GM23338 (cell line): Measurements from ENCODE around the gene LOXL1. TPM values are rescaled to one million over a fixed set of nuclear protein-coding genes. Genes with fewer than 3 reads are reported as not detected.

Source experiments
- ATAC-seq: fragments of 200-7000 bp; cut with Tn5 transposase; 3 replicates; pipeline ENCODE4 v1.9.1; 2020
- DNase-seq: peaks from one replicate; pipeline ENCODE4 v3.0.0-alpha.2; 2015; ENCODE audit warnings: low spot score
- H2AFZ ChIP-seq: fragments of 200-600 bp; sonication (generic); 2 replicates; pipeline ENCODE4 v1.8.0; 2016; ENCODE audit warnings: antibody characterized with exemption, mild to moderate bottlenecking, moderate library complexity
- H3F3A ChIP-seq: fragments of 200-600 bp; sonication (generic); replicated peaks from 2 replicates; pipeline ENCODE4 v1.8.0; 2017; ENCODE audit warnings: antibody characterized with exemption, mixed run types, low read depth
- H3K27ac ChIP-seq: fragments of 200-600 bp; sonication (generic); 2 replicates; pipeline ENCODE4 v1.6.1; 2016; ENCODE audit warnings: low read depth
- H3K27me3 ChIP-seq: fragments of 200-600 bp; sonication (generic); 2 replicates; pipeline ENCODE4 v1.8.0; 2016; ENCODE audit warnings: mild to moderate bottlenecking, mixed run types, moderate library complexity; ENCODE audit not compliant: insufficient read depth
- H3K36me3 ChIP-seq: fragments of 200-600 bp; sonication (generic); 2 replicates; pipeline ENCODE4 v1.8.0; 2016; ENCODE audit warnings: mild to moderate bottlenecking; ENCODE audit not compliant: insufficient read depth
- H3K4me1 ChIP-seq: fragments of 200-600 bp; sonication (generic); 2 replicates; pipeline ENCODE4 v1.8.0; 2016; ENCODE audit warnings: mild to moderate bottlenecking, moderate library complexity; ENCODE audit not compliant: insufficient read depth
- H3K4me2 ChIP-seq: fragments of 200-600 bp; sonication (generic); 2 replicates; pipeline ENCODE4 v1.7.1; 2017; ENCODE audit warnings: mixed run types
- H3K4me3 ChIP-seq: fragments of 200-600 bp; sonication (generic); 2 replicates; pipeline ENCODE4 v1.6.1; 2016; ENCODE audit warnings: mixed run types
- H3K79me2 ChIP-seq: fragments of 200-600 bp; sonication (generic); replicated peaks from 2 replicates; pipeline ENCODE4 v1.8.0; 2017; ENCODE audit warnings: mild to moderate bottlenecking; ENCODE audit not compliant: insufficient read depth
- H3K9me2 ChIP-seq: fragments of 200-600 bp; sonication (generic); 2 replicates; pipeline ENCODE4 v1.8.0; 2017; ENCODE audit not compliant: insufficient read depth
- H4K20me1 ChIP-seq: fragments of 200-600 bp; sonication (generic); replicated peaks from 2 replicates; pipeline ENCODE4 v1.8.0; 2017; ENCODE audit warnings: mild to moderate bottlenecking; ENCODE audit not compliant: insufficient read depth
- H3K27ac Mint-ChIP-seq: 2 replicates; pipeline ENCODE4 v1.8.0; 2020; ENCODE audit warnings: inconsistent platforms, mild to moderate bottlenecking, moderate library complexity, mixed read lengths
- H3K27me3 Mint-ChIP-seq: 3 replicates; pipeline ENCODE4 v1.8.0; 2022; ENCODE audit warnings: low read depth, mild to moderate bottlenecking, moderate library complexity, mixed read lengths, inconsistent platforms; ENCODE audit not compliant: insufficient read depth, poor library complexity
- H3K36me3 Mint-ChIP-seq: 3 replicates; pipeline ENCODE4 v1.8.0; 2021; ENCODE audit warnings: low read depth, mild to moderate bottlenecking, inconsistent platforms, moderate library complexity, mixed read lengths
- H3K4me1 Mint-ChIP-seq: 3 replicates; pipeline ENCODE4 v1.8.0; 2020; ENCODE audit warnings: mild to moderate bottlenecking, inconsistent platforms, mixed read lengths
- H3K4me3 Mint-ChIP-seq: 3 replicates; pipeline ENCODE4 v1.8.0; 2021; ENCODE audit warnings: moderate library complexity, mild to moderate bottlenecking, inconsistent platforms, mixed read lengths
- H3K9me3 Mint-ChIP-seq: 3 replicates; pipeline ENCODE4 v1.8.0; 2020; ENCODE audit warnings: moderate library complexity, mild to moderate bottlenecking, inconsistent platforms, mixed read lengths
- CREB1 ChIP-seq: fragments of 250-450 bp; sonication (Bioruptor Pico); IDR thresholded peaks from 2 replicates; pipeline ENCODE4 v1.5.0; 2020; ENCODE audit warnings: low read depth, mild to moderate bottlenecking, moderate library complexity
- EZH2phosphoT487 ChIP-seq: fragments of 200-600 bp; sonication (generic); IDR thresholded peaks from one replicate; pipeline ENCODE4 v1.8.1; 2018; ENCODE audit warnings: antibody characterized with exemption; ENCODE audit not compliant: unreplicated experiment
- JUNB ChIP-seq: IDR thresholded peaks from one replicate; pipeline ENCODE4 v1.6.1; 2016; ENCODE audit warnings: antibody characterized with exemption; ENCODE audit not compliant: unreplicated experiment
- NANOG ChIP-seq: IDR thresholded peaks from 2 replicates; pipeline ENCODE4 v1.6.1; 2016; ENCODE audit warnings: antibody characterized with exemption, borderline replicate concordance
- ZNF331 ChIP-seq: fragments of 250-450 bp; sonication (Bioruptor Pico); IDR thresholded peaks from 2 replicates; pipeline ENCODE4 v1.5.0; 2020; ENCODE audit warnings: low read depth, mild to moderate bottlenecking, moderate library complexity
- polyA plus RNA-seq: library from polyadenylated mRNA; unstranded; fragments of >200 nt; fragmentation: Nextera tagmentation; extraction: Ambion mirVana; gene quantifications from 2 replicates; pipeline ENCODE4 v1.2.1, GENCODE V29; 2016
- total RNA-seq: library from RNA; depleted of rRNA; stranded (reverse); fragments of >200 nt; shearing (Covaris generic); gene quantifications from 2 replicates; pipeline ENCODE4 v1.2.3, GENCODE V29; 2014
- TF ChIP-seq, protein P1 (sequence below): fragments of 250-450 bp; sonication (Bioruptor Pico); IDR thresholded peaks from 2 replicates; pipeline ENCODE4 v1.5.0; 2020; ENCODE audit warnings: mild to moderate bottlenecking, moderate library complexity
- TF ChIP-seq, protein P2 (sequence below): IDR thresholded peaks from 2 replicates; pipeline ENCODE4 v1.6.1; 2016; ENCODE audit warnings: antibody characterized with exemption
- TF ChIP-seq, protein P3 (sequence below), 2 experiments: fragments of 200-600 bp in 1 of 2; sonication (generic) in 1 of 2; conservative IDR thresholded peaks; 2 replicates each; pipeline versions ENCODE4 v1.5.1 to v1.6.1; 2016 to 2017; ENCODE audit warnings: antibody characterized with exemption in 2 of 2, low read depth in 2 of 2, mild to moderate bottlenecking in 2 of 2, moderate library complexity in 1 of 2
- TF ChIP-seq, protein P4 (sequence below): IDR thresholded peaks from one replicate; pipeline ENCODE4 v1.6.1; 2018; ENCODE audit warnings: antibody characterized with exemption; ENCODE audit not compliant: unreplicated experiment

Gene LOXL1
- total and polyA plus RNA-seq, 2 experiments from 2014 or later, result 6.9 to 10.8 TPM

DNA sequence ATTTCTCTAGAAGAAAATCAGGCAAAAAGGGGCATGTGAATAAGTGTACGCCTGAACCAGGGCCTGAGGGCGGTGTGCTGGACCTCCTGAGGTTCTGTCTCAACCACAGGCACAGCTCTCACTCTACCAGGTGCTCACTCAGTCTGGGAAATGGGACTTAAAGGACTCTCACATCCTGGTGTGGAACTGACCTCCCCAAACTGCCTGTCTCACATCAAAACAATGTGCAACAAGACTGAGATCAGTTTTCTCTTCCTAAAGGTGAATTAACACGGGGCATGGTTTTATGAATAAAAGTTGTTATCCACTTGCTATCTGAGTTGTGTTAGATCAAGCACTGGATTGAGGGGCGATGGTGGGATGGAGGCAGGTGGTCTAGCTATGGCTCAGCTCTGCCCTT, 61.0 kb downstream of the LOXL1 start (continued):
- TF ChIP-seq, protein P1, sequence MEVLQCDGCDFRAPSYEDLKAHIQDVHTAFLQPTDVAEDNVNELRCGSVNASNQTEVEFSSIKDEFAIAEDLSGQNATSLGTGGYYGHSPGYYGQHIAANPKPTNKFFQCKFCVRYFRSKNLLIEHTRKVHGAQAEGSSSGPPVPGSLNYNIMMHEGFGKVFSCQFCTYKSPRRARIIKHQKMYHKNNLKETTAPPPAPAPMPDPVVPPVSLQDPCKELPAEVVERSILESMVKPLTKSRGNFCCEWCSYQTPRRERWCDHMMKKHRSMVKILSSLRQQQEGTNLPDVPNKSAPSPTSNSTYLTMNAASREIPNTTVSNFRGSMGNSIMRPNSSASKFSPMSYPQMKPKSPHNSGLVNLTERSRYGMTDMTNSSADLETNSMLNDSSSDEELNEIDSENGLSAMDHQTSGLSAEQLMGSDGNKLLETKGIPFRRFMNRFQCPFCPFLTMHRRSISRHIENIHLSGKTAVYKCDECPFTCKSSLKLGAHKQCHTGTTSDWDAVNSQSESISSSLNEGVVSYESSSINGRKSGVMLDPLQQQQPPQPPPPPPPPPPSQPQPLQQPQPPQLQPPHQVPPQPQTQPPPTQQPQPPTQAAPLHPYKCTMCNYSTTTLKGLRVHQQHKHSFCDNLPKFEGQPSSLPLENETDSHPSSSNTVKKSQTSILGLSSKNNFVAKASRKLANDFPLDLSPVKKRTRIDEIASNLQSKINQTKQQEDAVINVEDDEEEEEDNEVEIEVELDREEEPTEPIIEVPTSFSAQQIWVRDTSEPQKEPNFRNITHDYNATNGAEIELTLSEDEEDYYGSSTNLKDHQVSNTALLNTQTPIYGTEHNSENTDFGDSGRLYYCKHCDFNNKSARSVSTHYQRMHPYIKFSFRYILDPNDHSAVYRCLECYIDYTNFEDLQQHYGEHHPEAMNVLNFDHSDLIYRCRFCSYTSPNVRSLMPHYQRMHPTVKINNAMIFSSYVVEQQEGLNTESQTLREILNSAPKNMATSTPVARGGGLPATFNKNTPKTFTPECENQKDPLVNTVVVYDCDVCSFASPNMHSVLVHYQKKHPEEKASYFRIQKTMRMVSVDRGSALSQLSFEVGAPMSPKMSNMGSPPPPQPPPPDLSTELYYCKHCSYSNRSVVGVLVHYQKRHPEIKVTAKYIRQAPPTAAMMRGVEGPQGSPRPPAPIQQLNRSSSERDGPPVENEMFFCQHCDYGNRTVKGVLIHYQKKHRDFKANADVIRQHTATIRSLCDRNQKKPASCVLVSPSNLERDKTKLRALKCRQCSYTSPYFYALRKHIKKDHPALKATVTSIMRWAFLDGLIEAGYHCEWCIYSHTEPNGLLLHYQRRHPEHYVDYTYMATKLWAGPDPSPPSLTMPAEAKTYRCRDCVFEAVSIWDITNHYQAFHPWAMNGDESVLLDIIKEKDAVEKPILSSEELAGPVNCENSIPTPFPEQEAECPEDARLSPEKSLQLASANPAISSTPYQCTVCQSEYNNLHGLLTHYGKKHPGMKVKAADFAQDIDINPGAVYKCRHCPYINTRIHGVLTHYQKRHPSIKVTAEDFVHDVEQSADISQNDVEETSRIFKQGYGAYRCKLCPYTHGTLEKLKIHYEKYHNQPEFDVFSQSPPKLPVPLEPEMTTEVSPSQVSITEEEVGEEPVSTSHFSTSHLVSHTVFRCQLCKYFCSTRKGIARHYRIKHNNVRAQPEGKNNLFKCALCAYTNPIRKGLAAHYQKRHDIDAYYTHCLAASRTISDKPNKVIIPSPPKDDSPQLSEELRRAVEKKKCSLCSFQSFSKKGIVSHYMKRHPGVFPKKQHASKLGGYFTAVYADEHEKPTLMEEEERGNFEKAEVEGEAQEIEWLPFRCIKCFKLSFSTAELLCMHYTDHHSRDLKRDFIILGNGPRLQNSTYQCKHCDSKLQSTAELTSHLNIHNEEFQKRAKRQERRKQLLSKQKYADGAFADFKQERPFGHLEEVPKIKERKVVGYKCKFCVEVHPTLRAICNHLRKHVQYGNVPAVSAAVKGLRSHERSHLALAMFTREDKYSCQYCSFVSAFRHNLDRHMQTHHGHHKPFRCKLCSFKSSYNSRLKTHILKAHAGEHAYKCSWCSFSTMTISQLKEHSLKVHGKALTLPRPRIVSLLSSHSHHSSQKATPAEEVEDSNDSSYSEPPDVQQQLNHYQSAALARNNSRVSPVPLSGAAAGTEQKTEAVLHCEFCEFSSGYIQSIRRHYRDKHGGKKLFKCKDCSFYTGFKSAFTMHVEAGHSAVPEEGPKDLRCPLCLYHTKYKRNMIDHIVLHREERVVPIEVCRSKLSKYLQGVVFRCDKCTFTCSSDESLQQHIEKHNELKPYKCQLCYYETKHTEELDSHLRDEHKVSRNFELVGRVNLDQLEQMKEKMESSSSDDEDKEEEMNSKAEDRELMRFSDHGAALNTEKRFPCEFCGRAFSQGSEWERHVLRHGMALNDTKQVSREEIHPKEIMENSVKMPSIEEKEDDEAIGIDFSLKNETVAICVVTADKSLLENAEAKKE, result no peak
- TF ChIP-seq ZNF331 (CRISPR knock-in tag) (no peak), EZH2phosphoT487 (no peak), NANOG (no peak), CREB1 (CRISPR knock-in tag) (no peak)
- TF ChIP-seq, protein P2, sequence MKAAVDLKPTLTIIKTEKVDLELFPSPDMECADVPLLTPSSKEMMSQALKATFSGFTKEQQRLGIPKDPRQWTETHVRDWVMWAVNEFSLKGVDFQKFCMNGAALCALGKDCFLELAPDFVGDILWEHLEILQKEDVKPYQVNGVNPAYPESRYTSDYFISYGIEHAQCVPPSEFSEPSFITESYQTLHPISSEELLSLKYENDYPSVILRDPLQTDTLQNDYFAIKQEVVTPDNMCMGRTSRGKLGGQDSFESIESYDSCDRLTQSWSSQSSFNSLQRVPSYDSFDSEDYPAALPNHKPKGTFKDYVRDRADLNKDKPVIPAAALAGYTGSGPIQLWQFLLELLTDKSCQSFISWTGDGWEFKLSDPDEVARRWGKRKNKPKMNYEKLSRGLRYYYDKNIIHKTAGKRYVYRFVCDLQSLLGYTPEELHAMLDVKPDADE, result no peak

DNA sequence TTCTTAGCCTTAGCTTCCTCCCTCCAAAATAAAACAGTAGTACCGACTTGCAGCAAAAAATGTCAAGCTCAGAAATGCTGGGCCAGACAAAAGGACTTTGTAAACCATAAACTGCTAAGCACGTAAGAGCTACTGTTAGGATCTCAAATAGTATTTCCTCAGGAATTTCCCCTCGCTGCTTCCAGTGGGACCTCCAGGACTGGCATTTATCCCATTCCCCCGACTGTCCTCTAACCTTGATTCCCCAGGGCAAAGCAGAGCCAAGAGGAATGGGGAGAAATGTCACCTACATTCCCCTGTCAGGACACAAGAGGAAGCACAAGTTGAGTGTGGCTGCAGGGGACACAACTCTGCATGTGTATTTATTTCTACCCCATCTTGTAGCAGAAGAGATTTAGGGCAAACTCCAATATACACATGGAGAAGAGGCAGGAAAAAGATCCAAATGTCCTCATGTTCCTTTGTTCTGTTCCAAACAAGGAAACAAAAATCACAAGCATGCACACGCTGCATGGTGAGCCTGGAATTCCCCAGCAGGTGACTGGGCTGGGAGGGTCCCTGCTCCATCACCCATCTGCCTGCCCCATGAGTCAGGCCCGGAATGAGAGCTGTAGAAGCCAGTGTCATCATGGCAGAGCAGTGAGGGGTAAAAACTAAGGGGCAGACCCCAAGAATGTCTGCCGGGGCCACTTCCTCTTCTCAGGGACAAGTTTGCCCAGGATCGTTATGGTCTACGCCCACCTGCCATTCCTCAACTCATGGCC, 61.6 kb downstream of the LOXL1 start:
- Histone ChIP-seq H3K4me3 (no peak overlapping the region), H3K79me2 (no peaks in the 10 kb centered on the region), H3K4me1 (no peaks in the 10 kb centered on the region; the same call in 1 of the 2 replicates), H3K4me2 (no peak overlapping the region), H3K27me3 (no peaks in the 10 kb centered on the region), H3F3A (no peaks in the 10 kb centered on the region), H3K9me2 (no peaks in the 10 kb centered on the region), H2AFZ (no peak overlapping the region), H3K27ac (no peak overlapping the region), H3K36me3 (no peaks in the 10 kb centered on the region), H4K20me1 (no peaks in the 10 kb centered on the region)
- H3K27me3 Mint-ChIP-seq, result peaks cover 13% of the 10 kb centered on the region
- no peak overlapping the region; the same call in 2 of the 3 replicates for H3K4me3 Mint-ChIP-seq
- H3K36me3 Mint-ChIP-seq, result no peaks in the 10 kb centered on the region; the same call in 2 of the 3 replicates
- DNase-seq (no peak), ATAC-seq (no peak)
- no peak overlapping the region for H3K27ac Mint-ChIP-seq
- no peaks in the 10 kb centered on the region; the same call in 2 of the 3 replicates for H3K4me1 Mint-ChIP-seq
- no peaks in the 10 kb centered on the region for H3K9me3 Mint-ChIP-seq
- TF ChIP-seq, protein P3, sequence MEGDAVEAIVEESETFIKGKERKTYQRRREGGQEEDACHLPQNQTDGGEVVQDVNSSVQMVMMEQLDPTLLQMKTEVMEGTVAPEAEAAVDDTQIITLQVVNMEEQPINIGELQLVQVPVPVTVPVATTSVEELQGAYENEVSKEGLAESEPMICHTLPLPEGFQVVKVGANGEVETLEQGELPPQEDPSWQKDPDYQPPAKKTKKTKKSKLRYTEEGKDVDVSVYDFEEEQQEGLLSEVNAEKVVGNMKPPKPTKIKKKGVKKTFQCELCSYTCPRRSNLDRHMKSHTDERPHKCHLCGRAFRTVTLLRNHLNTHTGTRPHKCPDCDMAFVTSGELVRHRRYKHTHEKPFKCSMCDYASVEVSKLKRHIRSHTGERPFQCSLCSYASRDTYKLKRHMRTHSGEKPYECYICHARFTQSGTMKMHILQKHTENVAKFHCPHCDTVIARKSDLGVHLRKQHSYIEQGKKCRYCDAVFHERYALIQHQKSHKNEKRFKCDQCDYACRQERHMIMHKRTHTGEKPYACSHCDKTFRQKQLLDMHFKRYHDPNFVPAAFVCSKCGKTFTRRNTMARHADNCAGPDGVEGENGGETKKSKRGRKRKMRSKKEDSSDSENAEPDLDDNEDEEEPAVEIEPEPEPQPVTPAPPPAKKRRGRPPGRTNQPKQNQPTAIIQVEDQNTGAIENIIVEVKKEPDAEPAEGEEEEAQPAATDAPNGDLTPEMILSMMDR (conservative IDR thresholded peaks at IDR 0.05; ENCODE audit: low read depth in 2 of 2), result no peak
- TF ChIP-seq JUNB, result no peak
- TF ChIP-seq CREB1 (CRISPR knock-in tag), result no peak
- TF ChIP-seq EZH2phosphoT487, result no peak
- TF ChIP-seq, protein P2, result no peak
- no peak for TF ChIP-seq ZNF331 (CRISPR knock-in tag)
- TF ChIP-seq, protein P4, sequence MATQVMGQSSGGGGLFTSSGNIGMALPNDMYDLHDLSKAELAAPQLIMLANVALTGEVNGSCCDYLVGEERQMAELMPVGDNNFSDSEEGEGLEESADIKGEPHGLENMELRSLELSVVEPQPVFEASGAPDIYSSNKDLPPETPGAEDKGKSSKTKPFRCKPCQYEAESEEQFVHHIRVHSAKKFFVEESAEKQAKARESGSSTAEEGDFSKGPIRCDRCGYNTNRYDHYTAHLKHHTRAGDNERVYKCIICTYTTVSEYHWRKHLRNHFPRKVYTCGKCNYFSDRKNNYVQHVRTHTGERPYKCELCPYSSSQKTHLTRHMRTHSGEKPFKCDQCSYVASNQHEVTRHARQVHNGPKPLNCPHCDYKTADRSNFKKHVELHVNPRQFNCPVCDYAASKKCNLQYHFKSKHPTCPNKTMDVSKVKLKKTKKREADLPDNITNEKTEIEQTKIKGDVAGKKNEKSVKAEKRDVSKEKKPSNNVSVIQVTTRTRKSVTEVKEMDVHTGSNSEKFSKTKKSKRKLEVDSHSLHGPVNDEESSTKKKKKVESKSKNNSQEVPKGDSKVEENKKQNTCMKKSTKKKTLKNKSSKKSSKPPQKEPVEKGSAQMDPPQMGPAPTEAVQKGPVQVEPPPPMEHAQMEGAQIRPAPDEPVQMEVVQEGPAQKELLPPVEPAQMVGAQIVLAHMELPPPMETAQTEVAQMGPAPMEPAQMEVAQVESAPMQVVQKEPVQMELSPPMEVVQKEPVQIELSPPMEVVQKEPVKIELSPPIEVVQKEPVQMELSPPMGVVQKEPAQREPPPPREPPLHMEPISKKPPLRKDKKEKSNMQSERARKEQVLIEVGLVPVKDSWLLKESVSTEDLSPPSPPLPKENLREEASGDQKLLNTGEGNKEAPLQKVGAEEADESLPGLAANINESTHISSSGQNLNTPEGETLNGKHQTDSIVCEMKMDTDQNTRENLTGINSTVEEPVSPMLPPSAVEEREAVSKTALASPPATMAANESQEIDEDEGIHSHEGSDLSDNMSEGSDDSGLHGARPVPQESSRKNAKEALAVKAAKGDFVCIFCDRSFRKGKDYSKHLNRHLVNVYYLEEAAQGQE, result no peak
